HG02981 (cell line): ENCODE results near the gene DTNB.

ENCODE experiments used
- ATAC-seq: cut with Tn5 transposase; IDR thresholded peaks from one replicate; pipeline ENCODE4 v1.9.1; 2021; ENCODE audit warnings: mild to moderate bottlenecking, moderate library complexity; ENCODE audit not compliant: unreplicated experiment

DTNB gene

GRCh38 chr2:25473758-25474340, 199.5 kb downstream of the DTNB start:
- ATAC-seq = no peak

DNA sequence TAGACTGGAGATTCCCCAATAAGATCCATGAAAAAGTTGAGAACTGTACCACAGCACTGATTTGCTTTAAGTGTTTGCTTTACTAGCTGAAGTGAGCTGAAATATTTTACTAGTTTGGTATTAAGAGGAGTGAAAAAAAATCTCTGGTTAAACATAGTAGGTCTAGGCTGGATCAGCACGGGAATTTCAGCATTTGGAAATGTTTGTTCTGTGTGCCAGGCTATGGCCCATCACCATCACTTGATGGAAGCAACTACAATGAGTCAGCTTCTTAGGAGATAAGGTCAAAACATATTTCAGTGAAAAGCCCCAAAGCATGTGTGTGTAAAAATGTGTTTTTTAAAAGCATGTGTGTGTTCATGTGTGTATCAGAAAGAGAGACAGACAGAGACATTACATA, 200.2 kb downstream of the DTNB start:
- no peak for ATAC-seq

DNA sequence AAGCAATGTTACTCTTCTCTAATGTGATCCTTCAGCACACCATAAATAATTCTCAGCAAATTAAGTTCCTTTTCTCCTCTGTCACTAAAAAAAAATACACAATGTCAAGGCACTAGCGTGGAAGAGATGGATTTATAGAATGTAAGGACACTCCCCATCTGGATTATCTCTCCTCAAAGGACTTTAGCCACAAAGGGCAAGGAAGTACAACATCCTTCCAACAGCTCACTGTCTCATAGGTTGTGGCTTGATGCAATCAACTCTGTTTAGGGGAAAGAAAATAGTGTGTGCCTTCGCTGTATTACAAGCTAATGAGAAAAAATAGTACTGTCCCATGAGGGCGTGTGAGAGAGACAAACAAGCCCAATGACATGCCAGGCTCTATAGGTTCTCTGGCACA, 202.6 kb downstream of the DTNB start:
- ATAC-seq = no peak

DNA sequence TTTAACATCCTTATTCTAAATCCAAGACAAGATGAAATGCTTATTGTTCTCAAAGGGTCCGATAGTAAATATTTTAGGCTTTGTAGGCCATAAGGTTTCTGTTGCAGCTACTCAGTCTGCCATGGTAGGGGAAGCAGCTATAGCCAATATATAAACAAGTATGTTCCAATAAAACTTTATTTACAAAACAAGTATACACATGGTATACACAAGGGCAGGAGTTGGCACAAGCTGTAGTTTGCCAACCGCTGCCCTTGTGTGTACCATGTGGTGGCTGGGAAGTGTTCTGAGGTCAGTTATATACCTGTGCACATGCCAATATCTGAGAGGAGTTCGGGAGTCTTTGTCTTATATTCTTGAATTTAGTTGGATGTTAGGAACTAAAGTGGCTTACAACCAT, 205.6 kb downstream of the DTNB start:
- ATAC-seq = no peak

GRCh38 chr2:25462021-25462420, 211.4 kb downstream of the DTNB start:
- ATAC-seq = no peak

- ATAC-seq = no peak
Observed at GRCh38 chr2:25460261-25460905, 213.0 kb downstream of the DTNB start.

- ATAC-seq = no peak
Observed at GRCh38 chr2:25454824-25455611, 218.4 kb downstream of the DTNB start.

DNA sequence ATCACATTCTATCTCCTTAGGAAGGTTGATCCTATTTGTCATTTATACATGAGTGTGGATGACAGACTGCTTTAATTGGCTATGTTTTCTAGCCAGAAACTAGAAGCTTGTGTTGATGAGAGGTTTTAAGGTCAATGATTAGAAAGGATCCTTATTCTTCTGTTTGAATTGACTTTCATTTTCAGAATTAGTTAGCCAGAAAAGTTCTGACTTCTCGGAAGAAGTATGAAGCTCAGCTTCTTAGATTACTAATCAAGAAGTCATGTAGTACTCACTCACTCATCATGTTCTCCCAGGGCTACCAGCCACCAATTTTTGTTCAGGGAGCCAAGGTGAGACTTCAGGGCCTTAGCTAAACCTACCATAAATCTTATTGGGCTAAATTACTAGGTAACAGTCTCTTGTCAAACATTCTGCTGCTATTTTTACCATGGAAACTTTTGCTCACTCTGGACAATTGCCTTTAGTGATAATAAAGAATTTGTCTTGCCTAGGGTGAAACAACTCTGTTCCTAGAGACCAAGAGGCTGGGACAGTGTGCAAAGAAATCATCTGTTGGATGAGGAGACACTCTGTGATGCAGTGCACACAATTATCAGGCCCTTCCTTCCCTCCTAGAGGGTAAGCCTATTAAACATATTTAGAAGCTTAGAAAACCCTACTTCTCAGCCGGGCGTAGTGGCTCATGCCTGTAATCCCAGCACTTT, 220.0 kb downstream of the DTNB start:
- ATAC-seq = peak; percentile 88

DNA sequence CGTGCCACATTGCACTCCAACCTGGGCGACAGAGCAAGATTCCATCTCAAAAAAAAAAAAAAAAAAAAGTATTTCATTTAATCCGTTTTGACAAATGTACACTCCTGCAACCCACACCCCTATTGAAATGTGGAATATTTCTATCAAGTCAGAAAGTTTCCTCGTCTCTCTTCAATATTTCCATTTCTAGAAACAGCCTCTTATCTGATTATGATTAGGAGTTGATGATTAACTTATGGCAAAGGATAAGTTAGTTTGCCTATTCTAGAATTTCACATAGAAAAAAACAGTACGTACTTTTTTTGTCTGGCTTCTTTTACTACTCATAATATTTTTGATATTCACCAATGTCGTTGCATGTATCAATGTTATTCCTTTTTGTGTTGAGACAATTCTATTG, 224.6 kb downstream of the DTNB start:
- ATAC-seq = no peak

DNA sequence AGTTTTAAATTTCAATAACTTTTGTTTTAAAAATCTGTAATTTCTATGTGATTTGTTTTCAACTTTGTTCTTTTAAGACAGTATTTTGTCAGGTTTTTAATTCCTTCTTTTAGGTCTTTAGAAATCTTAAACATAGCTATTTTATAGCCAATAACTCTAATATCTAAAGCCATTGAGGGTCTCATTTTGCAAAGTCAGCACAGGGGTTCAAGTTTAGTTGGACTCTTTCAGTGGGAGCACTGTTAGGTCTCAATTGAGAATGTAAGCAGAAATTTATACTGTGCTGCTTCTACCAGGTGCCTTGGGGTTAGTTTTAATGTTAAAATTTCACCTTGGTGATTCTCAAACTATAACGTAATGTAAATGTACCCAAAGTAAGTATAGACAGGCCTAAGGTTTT, 226.4 kb downstream of the DTNB start:
- ATAC-seq = no peak

- ATAC-seq = no peak
Observed at GRCh38 chr2:25446122-25446521, 227.3 kb downstream of the DTNB start.

DNA sequence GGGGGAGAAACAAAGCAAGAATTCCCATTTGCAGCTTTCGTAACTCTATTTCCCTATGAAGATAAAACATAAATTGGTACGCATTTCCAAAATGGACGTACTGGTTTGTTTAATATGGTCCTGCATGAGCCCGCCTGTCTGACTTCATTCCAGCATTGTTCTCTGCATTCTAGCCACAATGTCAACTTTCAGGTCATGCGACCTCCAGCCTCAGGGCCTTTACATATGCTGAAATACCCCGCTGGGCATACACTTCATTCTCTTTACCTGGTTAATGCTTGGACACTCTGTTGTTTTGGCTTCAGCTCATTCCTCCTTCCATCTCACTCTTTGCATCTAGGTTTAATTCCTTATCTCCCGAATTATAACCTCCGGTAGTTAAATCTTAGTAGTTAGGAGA, 227.9 kb downstream of the DTNB start:
- ATAC-seq = no peak

GRCh38 chr2:25444608-25445270, 228.6 kb downstream of the DTNB start:
- ATAC-seq = no peak

- no peak for ATAC-seq
Observed at GRCh38 chr2:25443766-25444165, 229.6 kb downstream of the DTNB start.

DNA sequence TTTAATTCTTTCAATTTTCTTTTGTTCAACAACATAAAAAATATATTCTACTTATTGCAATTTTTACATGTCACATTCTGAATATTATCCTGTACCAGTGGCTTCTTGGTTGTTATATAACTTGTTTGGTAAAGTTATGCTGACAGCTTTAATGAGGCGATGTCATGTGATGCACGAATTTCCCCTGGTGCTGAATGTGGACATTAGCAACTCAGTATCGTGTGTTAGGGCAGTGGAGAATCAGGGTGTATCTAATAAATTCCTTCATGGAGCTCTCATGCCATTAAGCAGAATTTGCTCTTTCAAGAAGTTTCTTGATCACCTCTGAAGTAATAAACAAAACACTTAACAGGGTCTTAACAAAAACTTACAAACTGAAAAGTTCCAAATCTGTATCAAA, 232.0 kb downstream of the DTNB start:
- no peak for ATAC-seq

GRCh38 chr2:25438793-25439192, 234.6 kb downstream of the DTNB start:
- no peak for ATAC-seq

DNA sequence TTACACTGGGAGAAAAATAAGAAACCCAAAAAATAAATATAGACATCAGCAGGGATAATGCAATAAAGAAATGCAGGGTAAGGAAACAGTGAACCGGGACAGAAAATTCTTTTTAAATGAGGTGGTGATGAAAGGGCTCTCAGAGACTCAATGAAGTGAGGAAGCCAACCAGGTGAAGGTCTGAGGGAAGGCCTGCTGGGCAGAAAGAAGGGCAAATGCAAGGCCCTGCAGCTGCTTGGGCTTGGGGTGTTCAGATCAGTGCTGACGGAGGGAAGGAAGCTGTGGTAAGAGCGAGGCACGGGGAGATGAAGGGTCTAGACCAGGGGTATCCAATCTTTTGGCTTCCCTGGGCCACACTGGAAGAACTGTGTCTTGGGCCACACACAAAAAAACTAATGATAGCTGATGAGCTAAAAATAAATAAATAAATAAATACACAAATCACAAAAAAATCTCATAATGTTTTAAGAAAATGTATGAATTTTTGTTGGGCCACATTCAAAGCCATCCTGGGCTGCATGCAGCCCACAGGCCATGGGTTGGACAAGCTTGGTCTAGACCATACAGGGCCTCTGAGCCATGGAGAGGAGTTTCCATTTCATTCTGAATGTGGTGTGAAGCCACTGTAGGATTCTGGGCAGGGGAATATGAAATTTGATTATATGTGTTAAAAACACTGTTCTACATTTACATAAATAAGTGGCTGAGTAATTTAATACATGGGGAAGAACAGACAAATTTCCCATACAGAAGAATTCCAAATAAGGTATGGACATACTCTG, 235.3 kb downstream of the DTNB start:
- no peak for ATAC-seq

DNA sequence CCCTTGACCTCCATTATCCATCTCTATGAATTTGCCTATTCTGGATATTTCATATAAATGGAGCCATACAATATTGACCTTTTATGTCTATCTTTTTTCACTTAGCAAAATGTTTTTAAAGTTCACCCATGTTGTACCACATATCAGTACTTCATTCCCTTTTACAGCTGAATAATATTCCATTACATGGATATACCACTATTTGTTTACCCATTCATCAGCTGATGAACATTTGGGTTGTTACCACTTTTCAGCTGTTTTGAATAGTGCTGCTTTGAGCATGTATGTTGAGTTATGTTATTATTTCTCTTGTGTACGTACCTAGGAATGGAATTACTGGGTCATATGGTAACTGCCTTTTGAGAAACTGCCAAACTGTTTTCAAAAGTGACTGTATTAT, 238.0 kb downstream of the DTNB start:
- ATAC-seq = no peak

DNA sequence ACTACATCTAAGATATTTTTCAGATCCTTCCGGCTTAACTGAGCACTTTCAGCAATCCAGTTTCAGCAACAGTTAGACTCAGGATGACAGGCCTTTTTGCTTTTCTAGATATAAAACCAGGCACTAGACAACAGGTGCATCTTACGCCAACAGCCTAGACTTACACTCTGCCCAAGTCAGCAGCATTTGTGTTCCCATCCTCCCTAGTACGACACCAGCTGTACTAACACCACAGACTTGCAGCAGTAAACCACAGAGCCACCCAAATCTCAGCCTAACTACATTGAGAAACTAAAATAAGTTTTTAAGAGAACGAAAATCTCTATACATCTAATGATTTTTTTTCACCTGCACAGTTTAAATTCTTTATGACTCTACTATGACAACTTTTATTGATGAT, 241.8 kb downstream of the DTNB start:
- peak; percentile 50 for ATAC-seq

DNA sequence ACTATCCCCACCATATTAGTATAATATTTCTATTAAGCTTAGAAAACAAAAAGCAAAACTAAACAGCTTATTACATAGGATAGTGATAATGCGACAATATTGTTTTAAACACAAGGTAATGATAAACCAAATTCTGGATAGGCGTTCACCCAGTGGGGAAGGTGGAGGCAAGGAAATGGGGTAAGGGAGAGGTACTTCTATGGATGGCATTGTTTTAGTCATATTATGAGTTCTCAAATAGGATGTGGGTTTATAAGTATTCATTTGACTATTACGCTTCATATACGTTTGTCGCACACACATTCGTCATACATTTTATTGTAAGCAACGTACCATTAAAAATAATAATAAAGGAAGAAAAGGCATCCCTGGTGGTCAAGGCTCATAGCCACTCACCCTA, 242.8 kb downstream of the DTNB start:
- no peak for ATAC-seq
